Measurements from ENCODE around the gene LBP. TPM values are rescaled to one million over a fixed set of nuclear protein-coding genes. Genes with fewer than 3 reads are reported as not detected.

The LBP gene
- total RNA-seq, 1 donor: not detected

- H3K4me3 ChIP-seq (ENCODE audit: low read depth, low read length): no peak overlapping the region
- no peak for TF ChIP-seq CTCF (IDR thresholded peaks at IDR 0.05; ENCODE audit: insufficient read depth, low read depth, low read length)
- DNase-seq (ENCODE audit: low read depth): no peak
These were observed 2.1 kb upstream of the LBP start for GRCh38 chr20:38344107-38344701.

- no peak for DNase-seq (ENCODE audit: low read depth)
- H3K4me3 ChIP-seq (ENCODE audit: low read depth, low read length): no peak overlapping the region
- no peak for TF ChIP-seq CTCF (IDR thresholded peaks at IDR 0.05; ENCODE audit: insufficient read depth, low read depth, low read length)
These were observed 639 bp upstream of the LBP start for GRCh38 chr20:38345643-38346042.

- no peak for DNase-seq (ENCODE audit: low read depth)
- no peak for TF ChIP-seq CTCF (IDR thresholded peaks at IDR 0.05; ENCODE audit: insufficient read depth, low read depth, low read length)
- no peak overlapping the region for H3K4me3 ChIP-seq (ENCODE audit: low read depth, low read length)
These were observed 459 bp downstream of the LBP start for GRCh38 chr20:38346741-38347140.

- no peak overlapping the region for H3K4me3 ChIP-seq (ENCODE audit: low read depth, low read length)
- no peak for TF ChIP-seq CTCF (IDR thresholded peaks at IDR 0.05; ENCODE audit: insufficient read depth, low read depth, low read length)
- DNase-seq (ENCODE audit: low read depth): no peak
These were observed 3.6 kb downstream of the LBP start for GRCh38 chr20:38349856-38350255.

GRCh38 chr20:38350879-38351775, 4.8 kb downstream of the LBP start:
- DNase-seq (ENCODE audit: low read depth): no peak

GRCh38 chr20:38353316-38353715, 7.0 kb downstream of the LBP start:
- TF ChIP-seq CTCF (IDR thresholded peaks at IDR 0.05; ENCODE audit: insufficient read depth, low read depth, low read length): no peak
- DNase-seq (ENCODE audit: low read depth): no peak
- no peak overlapping the region for H3K4me3 ChIP-seq (ENCODE audit: low read depth, low read length)

More at GRCh38 chr20:38350879-38351775, 4.8 kb downstream of the LBP start:
- no peak for TF ChIP-seq CTCF (IDR thresholded peaks at IDR 0.05; ENCODE audit: insufficient read depth, low read depth, low read length)
- H3K4me3 ChIP-seq (ENCODE audit: low read depth, low read length): no peak overlapping the region
